ENCODE measurements around the gene CDC42SE2. TPM values are rescaled to one million over a fixed set of nuclear protein-coding genes. Genes with fewer than 3 reads are reported as not detected.
A peak's percentile ranks its signal among the peaks of the same experiment; 100 is the strongest.

CDC42SE2 gene
- total RNA-seq, 6 donors from 2014 or later: 13.6 to 92.1 (median 36.5) TPM

- DNase-seq (no peak), ATAC-seq (ENCODE audit: low FRiP score in 2 of 2) (no peak)
- TF ChIP-seq EP300 (IDR thresholded peaks at IDR 0.05): no peak
- no peak for TF ChIP-seq POLR2A (IDR thresholded peaks at IDR 0.05)
- TF ChIP-seq CTCF (IDR thresholded peaks at IDR 0.05): no peak
- no peak for TF ChIP-seq POLR2AphosphoS5 (IDR thresholded peaks at IDR 0.05)
- 60 to 61% methylated on average over 1 of the region's 1 CpG for WGBS, 2 donors
- no peak overlapping the region for H3K4me3 ChIP-seq
- H3K9me3 ChIP-seq: no peaks in the 10 kb centered on the region
- no peaks in the 10 kb centered on the region for H3K36me3 ChIP-seq
- H3K27me3 ChIP-seq: no peaks in the 10 kb centered on the region
- H3K27ac ChIP-seq: peak overlapping the region in 1 of 4 donors; percentile 40
- peaks cover 15 to 27% (median 18%) of the 10 kb centered on the region in 4 donors for H3K4me1 ChIP-seq
These were observed 15.4 kb downstream of the CDC42SE2 start for GRCh38 chr5:131279204-131279603.

GRCh38 chr5:131280417-131280816 is 16.6 kb downstream of the CDC42SE2 start:
- Histone ChIP-seq H3K9me3 (no peaks in the 10 kb centered on the region), H3K4me3 (no peak overlapping the region), H3K27ac (peak overlapping the region in 1 of 4 donors; percentile 22), H3K36me3 (no peaks in the 10 kb centered on the region), H3K4me1 (peaks cover 13 to 27% (median 17%) of the 10 kb centered on the region in 4 donors), H3K27me3 (no peaks in the 10 kb centered on the region)
- DNase-seq (no peak), ATAC-seq (ENCODE audit: low FRiP score in 2 of 2) (no peak)
- TF ChIP-seq POLR2AphosphoS5 (IDR thresholded peaks at IDR 0.05) (no peak), CTCF (IDR thresholded peaks at IDR 0.05) (no peak), EP300 (IDR thresholded peaks at IDR 0.05) (no peak), POLR2A (IDR thresholded peaks at IDR 0.05) (no peak)
- WGBS, 2 donors: 60 to 68% methylated on average over 3 of the region's 3 CpGs

GRCh38 chr5:131281133-131281867 is 17.4 kb downstream of the CDC42SE2 start:
- H3K27ac ChIP-seq: peak overlapping the region in 3 of 4 donors; percentile 7 to 67 (median 54)
- ATAC-seq (ENCODE audit: low FRiP score in 2 of 2) (no peak), DNase-seq (no peak)
- 50 to 54% methylated on average over 5 of the region's 5 CpGs for WGBS, 2 donors
- no peak overlapping the region for H3K4me3 ChIP-seq
- TF ChIP-seq POLR2AphosphoS5 (IDR thresholded peaks at IDR 0.05) (no peak), POLR2A (IDR thresholded peaks at IDR 0.05) (peak in 1 of 4 donors; percentile 24)
- peaks cover 13 to 27% (median 17%) of the 10 kb centered on the region in 4 donors for H3K4me1 ChIP-seq
- H3K9me3 ChIP-seq: no peaks in the 10 kb centered on the region
- H3K36me3 ChIP-seq: no peaks in the 10 kb centered on the region
- H3K27me3 ChIP-seq: no peaks in the 10 kb centered on the region

- Histone ChIP-seq H3K36me3 (no peaks in the 10 kb centered on the region), H3K9me3 (no peaks in the 10 kb centered on the region), H3K27ac (peak overlapping the region in 3 of 4 donors; percentile 7 to 67 (median 54)), H3K4me3 (peak overlapping the region in 1 of 4 donors; percentile 3), H3K4me1 (peaks cover 13 to 27% (median 17%) of the 10 kb centered on the region in 4 donors), H3K27me3 (no peaks in the 10 kb centered on the region)
- DNase-seq: no peak
- ATAC-seq (ENCODE audit: low FRiP score in 2 of 2): no peak
- TF ChIP-seq POLR2AphosphoS5 (IDR thresholded peaks at IDR 0.05): no peak
- no peak for TF ChIP-seq EP300 (IDR thresholded peaks at IDR 0.05)
- no peak for TF ChIP-seq POLR2A (IDR thresholded peaks at IDR 0.05)
- TF ChIP-seq CTCF (IDR thresholded peaks at IDR 0.05): no peak
- WGBS, 2 donors: 37 to 50% methylated on average over 2 of the region's 2 CpGs
These were observed 18.0 kb downstream of the CDC42SE2 start for GRCh38 chr5:131281868-131282234.

- Histone ChIP-seq H3K36me3 (peaks cover 0 to under 1% (median 0%) of the 10 kb centered on the region in 4 donors), H3K4me3 (peak overlapping the region in 1 of 4 donors; percentile 3), H3K27me3 (no peaks in the 10 kb centered on the region), H3K27ac (peak overlapping the region in 2 of 4 donors; percentile 54 to 67), H3K4me1 (peaks cover 13 to 27% (median 17%) of the 10 kb centered on the region in 4 donors), H3K9me3 (no peaks in the 10 kb centered on the region)
- no peak for DNase-seq
- WGBS, 2 donors: 66 to 79% methylated on average over 2 of the region's 2 CpGs
- TF ChIP-seq CTCF (IDR thresholded peaks at IDR 0.05): no peak
- no peak for TF ChIP-seq POLR2AphosphoS5 (IDR thresholded peaks at IDR 0.05)
- no peak for TF ChIP-seq EP300 (IDR thresholded peaks at IDR 0.05)
- no peak for TF ChIP-seq POLR2A (IDR thresholded peaks at IDR 0.05)
- no peak for ATAC-seq (ENCODE audit: low FRiP score in 2 of 2)
These were observed 18.4 kb downstream of the CDC42SE2 start for GRCh38 chr5:131282235-131282634.
